Transverse colon (tissue), 3 donors: ENCODE measurements around the gene IL11RA.

ENCODE experiments used
- POLR2A ChIP-seq: fragments of 450-650 bp; IDR thresholded peaks from one replicate; pipeline ENCODE4 v1.6.1; 2016; ENCODE audit warnings: antibody characterized with exemption, mild to moderate bottlenecking, moderate library complexity
- POLR2AphosphoS5 ChIP-seq, 3 donors: sonication (generic); formaldehyde crosslinking; IDR thresholded peaks; one replicate each; pipeline ENCODE4 v1.6.1; 2016; ENCODE audit warnings: antibody characterized with exemption in 3 of 3

DNA sequence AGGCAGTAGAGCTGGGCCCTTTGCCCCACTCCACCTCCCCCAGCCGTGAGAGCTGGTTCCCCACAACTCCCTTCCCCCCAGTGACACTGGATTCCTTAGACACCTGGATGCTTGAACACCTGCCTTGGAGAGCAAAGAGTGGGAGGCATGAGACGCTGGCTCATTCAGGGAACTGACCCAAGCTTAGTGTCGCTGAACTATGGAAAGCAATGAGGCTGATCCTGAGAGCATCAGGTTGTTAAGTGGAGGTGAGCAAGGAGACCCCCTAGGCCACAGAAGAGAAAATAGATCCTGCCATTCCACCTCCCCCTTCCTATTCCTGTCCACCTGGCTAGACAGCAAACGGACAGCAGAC, 37.1 kb downstream of the IL11RA start:
- no peak for TF ChIP-seq POLR2A
- TF ChIP-seq POLR2AphosphoS5 (IDR thresholded peaks at IDR 0.05), result no peak
